Activated T-helper 1 cell treated with anti-CD3 and anti-CD28 coated beads, Interleukin-2, amount 50 U/mL, for 16 hours (primary cell): ENCODE data around the gene CISD1.
"Not testable (repeated sequence)": the region's sequence is repeated elsewhere in the genome, so short reads cannot be mapped to it uniquely, and the experiment has no call there.

ENCODE experiments used
- DNase-seq, 2 donors: peaks; one replicate each; pipeline ENCODE4 v3.0.0-alpha.2; 2020; ENCODE audit warnings: low read depth in 1 of 2, low spot score in 1 of 2

Gene CISD1

DNA sequence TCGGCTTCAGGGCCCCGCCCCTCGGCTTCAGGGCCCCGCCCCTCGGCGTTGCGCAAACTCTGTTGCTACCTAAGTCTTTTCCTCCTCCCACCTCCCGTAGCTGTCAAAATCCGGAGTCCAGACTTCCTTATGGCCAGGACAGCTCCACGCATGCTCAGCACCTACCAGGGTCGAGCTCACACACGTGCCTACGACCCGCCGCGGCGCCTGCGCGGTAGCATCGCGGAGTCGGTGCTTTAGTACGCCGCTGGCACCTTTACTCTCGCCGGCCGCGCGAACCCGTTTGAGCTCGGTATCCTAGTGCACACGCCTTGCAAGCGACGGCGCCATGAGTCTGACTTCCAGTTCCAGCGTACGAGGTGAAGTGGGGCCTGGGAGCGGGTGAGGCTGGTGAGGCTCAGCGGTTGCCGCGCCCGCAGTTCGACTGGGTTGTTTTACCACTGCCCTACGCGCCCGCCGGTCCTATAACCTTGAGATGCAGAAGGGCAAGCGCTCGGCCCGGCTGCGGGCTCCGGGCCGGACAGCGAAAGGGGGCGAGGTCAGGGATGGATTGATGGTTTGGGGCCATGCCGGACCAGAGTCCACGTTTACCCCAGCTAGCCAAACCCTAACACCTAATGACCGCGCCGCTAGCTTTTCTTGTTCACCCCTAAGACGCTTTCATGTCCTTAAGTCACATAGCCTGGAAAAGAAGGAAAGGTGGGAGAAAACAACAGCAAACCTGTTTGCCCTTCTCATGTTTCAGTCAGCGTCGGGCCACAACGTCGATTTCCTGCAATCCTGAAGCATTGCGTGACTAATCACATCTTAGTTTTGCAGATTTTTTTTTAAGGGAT, at the start of gene CISD1:
TSS of gene CISD1 (plus strand) at position 217 of the 836 bp plus-strand sequence. CDS start at position 329, 112 bp downstream.
- DNase-seq = peak; percentile 84 to 89

DNA sequence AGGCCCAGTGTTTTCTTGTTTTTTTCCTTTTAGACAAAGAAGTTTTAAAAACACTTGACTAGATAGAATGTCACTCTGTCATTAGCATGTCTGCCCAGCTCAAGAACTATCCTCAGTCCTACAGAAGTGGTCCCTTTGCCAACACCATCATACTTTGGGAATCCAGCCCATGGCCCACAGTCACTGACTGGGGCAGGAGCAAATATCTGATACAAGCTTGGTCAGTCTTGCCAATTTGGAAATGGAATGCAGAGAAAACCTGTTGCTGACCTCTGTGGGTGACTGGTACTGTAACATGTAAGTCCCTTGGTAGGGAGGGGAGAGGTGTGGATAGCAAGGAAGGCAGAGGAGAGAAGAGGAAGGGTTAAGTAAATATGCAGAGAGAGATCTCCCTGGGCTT, 49.1 kb upstream of the CISD1 start:
- DNase-seq = no peak

DNA sequence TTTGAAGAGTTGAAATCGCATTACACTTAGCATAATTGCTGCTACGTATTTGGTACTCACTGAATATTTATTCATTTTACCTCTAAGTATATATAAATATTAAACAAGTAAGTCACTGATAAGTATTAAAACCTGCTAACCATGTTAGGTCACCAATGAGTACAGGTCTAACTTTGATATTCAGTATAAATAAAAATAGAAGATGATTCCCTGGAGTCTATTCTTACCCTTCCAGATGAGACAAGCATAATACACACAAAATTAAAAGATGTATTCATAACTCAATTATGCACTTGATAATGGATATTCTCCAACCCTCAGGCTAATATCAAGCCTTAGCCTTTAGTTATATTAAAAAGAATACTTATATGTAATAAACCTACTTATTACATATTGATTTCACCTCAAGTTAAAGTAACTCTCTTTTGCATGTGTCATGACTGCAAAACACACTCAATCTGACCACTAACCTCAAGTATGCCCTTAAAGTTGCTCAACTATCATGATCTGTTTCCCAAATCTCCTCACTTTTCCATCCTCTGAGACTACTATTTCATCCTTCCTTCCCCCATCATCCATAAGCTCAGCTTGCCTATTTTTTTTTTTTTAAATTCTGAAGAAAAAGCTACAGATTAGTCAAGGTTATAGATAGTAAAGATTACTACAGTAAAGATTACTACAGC, 48.1 kb upstream of the CISD1 start:
- no peak for DNase-seq

DNA sequence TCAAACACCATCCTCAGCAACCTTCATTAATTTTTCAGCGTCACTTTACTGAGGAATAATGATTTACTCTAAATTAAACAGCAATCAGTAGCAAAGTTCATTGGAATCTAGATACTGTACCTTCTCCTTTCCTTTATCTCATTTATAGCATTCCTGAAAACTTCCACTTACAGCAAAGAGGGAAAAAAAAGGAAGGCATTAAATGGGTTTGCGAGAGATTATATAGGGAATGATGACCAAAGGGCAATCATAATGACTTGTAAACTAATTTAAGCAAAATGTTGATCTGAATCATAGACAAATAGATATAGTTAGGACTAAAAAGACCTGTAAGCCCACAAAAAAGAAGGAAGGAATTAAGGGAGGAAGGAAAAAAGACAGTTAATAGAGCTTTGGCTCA, 43.3 kb upstream of the CISD1 start:
- DNase-seq = no peak

DNA sequence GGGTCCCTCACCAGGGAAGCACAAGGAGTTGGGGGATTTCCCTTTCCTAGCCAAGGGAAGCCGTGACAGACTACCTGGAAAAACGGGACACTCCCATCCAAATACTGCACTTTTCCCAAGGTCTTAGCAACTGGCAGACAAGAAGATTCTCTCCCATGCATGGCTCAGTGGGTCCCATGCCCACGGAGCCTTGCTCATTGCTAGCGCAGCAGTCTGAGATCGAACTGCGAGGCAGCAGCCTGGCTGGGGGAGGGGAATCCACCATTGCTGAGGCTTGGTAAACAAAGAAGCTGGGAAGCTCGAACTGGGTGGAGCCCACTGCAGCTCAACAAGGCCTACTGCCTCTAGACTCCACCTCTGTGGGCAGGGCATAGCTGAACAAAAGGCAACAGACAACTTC, 39.1 kb upstream of the CISD1 start:
- not testable (repeated sequence) for DNase-seq

DNA sequence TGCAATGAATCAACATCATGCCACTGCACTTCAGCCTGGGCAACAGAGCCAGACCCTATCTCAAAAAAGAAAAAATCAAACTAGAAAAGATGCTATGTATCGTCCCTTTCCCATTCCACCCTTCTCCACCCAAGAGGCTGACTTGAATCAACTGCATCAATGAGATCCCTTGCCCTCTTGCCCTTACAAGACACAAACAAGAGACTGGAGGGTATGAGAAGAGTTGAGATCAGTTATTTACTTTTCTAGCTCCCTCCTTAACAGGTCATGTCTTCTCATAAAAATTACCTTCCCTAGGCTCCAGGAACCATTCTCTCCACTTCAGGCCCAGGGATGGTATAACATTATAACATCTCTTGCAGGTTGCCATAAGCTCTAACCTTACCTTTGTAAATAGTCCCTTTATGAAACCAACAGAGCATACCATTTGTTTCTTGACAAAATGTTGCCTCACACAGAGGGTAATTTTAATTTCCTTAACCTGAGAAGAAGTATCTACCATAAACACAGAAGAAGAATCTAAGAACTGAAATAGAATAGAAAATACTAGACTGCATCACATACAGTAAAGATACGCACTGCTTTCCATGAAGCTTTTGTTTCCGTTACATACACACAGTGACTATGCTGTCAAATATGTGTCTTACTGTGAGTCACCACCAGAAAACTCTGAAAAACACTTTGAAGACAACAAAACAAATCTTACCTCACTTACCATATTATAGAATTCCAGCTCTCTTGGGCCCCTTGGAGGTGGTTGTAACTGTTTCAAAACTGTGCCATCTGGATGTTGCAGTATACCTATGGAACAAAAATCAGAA, 31.7 kb upstream of the CISD1 start:
- no peak for DNase-seq

DNA sequence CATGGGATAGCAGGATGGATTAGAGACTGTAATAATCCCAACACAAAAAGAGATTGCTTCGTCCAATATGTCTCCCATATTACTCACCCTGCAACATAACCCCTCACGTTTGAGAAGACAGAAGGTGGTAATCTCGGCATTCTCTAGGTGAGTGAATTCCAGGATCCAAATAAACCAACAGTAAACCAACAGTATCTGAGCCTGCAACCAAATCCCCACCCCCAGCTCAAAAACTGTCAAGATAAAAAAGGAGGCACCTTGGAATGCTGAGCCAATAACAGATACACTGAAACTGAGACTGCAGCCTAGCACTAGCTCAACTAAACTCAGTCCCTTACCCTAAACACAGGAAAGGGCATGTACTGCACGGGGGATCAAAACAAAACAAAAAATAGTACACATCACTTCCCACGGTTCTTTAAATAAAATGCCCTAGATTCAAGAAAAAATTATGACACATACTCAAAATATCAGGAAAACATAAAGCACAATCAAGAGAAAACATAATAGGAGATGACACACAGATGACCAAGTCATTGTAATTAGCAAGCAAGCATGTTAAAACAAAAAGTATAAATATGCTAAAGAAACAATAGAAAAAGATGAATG, 29.3 kb upstream of the CISD1 start:
- no peak for DNase-seq

DNA sequence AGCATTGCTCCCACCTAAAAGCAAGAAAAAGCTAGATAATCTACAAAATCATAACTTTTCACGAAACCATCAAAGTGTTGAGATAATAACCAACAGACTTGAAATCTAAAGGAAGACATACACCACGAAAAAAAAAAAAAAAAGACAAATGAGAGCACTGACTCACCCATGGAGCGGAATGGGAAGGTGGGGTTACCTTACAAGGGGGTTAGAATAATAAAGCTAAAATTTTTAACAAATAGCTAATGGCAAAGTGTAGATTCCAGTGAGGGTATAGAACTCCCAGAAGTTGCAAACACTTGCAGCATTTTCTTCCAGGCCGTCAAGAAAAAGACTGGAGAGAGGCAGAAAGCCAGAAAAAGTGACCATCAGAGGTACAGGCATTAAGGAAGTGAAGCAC, 28.4 kb upstream of the CISD1 start:
- DNase-seq = no peak

DNA sequence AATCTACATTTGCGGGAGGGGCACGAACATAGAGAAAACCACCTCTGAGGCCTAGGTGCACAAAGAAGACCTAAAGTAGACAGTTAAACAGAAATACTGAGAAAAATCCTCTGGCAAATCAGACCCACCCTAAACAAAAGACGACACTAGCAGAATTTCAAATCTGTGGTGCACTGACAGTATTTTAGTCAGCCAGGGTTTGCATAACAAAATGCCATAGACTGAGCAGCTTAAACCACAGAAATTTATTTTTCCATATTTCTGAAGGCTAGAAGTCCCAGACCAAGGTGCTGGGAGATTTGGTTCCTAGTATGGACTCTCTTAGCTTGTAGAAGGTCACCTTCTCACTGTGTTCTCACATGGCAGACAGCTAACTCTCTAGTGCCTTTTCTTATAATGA, 27.6 kb upstream of the CISD1 start:
- DNase-seq = no peak

DNA sequence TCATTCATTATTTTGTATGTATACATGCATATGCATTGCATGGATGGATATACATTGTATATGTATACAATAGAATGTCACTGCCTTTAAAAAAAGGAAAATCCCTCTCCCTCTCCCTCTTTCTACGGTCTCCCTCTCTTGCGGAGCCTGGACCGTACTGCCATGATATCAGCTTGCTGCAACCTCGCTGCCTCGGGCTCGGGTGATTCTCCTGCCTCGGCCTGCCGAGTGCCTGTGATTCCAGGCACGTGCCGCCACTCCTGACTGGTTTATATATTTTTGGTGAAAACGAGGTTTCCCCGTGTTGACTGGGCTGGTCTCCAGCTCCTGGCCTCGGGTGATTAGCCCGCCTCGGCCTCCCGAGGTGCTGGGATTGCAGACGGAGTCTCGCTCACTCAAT, 25.7 kb upstream of the CISD1 start:
- no peak for DNase-seq

DNA sequence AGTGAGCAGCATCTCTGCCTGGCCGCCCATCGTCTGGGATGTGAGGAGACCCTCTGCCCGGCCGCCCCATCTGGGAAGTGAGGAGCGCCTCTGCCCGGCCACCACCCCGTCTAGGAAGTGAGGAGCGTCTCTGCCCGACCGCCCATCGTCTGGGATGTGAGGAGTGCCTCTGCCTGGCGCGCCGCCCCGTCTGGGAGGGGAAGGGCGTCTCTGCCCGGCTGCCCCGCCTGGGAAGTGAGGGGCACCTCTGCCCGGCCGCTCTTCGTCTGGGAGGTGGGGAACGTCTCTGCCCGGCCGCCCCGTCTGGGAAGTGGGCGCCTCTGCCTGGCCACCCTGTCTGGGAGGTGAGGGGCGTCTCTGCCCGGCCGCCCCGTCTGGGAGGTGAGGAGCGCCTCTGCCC, 25.2 kb upstream of the CISD1 start:
- not testable (repeated sequence) for DNase-seq

DNA sequence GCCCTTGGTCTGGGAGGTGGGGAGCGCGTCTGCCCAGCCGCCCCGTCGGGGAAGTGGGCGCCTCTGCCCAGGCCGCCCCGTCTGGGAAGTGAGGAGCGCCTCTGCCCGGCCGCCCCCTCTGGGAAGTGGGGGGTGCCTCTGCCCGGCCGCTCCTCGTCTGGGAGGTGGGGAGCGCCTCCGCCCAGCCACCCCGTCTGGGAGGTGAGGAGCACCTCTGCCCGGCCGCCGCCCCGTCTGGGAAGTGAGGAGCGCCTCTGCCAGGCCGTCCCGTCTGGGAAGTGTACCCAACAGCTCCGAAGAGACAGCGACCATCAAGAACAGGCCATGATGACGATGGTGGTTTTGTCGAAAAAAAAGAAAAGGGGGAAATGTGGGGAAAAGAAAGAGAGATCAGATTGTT, 24.7 kb upstream of the CISD1 start:
- not testable (repeated sequence) for DNase-seq

DNA sequence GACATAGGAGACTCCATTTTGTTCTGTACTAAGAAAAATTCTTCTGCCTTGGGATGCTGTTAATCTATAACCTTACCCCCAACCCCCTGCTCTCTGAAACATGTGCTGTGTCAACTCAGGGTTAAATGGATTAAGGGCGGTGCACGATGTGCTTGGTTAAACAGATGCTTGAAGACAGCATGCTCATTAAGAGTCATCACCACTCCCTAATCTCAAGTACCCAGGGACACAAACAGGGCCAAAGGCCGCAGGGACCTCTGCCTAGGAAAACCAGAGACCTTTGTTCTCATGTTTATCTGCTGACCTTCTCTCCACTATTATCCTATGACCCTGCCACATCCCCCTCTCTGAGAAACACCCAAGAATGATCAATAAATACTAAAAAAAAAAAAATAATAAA, 24.3 kb upstream of the CISD1 start:
- DNase-seq = not testable (repeated sequence)

DNA sequence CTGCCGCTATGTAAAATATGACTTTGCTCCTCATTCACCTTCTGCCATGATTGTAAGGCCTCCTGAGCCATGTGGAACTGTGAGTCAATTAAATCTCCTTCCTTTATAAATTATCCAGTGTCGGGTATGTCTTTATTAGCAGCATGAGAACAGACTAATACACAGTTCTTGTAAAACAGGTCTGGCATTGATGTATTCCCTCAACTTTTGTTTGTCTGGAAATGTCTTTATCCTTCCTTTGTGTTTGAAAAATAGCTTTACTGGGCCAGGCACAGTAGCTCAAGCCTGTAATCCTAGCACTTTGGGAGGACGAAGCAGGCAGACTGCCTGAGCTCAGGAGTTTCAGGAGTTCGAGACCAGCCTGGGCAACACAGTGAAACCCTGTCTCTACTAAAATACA, 15.8 kb upstream of the CISD1 start:
- DNase-seq = no peak

DNA sequence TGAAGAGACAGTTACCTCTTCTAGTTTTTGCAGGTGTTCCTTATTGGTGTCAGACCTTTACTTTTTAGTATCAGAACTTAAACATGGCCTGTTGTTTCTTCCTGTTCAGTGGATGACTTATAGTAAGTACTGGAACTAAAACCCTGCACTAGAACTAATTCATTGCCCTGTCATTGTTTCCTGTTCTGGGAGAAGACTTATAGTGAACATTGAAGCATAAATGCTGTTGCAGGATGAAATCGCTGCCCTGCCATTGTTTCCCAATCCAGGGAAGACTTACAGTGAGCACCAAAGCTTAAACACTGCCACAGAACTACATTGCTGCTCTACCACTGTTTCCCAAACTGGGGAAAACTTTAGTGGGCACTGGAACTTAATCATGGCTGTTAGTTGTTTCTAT, 14.3 kb upstream of the CISD1 start:
- DNase-seq = no peak

DNA sequence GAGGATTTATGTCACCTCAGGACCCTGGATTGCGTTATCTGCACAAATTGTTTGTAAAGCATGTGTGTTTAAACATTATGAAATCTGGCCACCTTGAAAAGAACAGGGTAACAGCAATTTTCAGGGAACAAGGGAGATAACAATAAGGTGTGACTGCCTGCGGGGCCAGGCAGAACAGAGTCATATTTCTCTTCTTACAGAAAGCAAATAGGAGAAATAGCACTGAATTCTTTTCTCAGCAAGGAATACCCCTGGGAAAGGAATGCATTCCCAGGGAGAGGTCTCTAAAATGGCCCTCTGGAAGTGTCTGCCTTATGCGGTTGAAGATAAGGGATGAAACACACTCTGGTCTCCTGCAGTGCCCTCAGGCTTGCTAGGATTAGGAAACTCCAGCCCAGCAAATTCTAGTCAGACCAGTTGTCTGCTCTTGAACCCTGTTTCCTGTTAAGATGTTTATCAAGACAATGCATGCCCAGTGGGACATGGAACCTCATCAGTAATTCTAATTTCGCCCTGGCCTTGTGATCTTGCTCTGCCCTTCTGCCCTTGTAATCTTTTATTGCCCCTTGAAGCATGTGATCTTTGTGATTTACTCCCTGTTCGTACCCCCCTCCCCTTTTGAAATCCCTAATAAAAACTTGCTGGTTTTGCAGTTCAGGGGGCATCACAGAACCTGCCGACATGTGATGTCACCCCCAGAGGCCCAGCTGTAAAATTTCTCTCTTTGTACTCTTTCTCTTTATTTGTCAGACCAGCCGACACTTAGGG, 12.8 kb upstream of the CISD1 start:
- DNase-seq = not testable (repeated sequence)

DNA sequence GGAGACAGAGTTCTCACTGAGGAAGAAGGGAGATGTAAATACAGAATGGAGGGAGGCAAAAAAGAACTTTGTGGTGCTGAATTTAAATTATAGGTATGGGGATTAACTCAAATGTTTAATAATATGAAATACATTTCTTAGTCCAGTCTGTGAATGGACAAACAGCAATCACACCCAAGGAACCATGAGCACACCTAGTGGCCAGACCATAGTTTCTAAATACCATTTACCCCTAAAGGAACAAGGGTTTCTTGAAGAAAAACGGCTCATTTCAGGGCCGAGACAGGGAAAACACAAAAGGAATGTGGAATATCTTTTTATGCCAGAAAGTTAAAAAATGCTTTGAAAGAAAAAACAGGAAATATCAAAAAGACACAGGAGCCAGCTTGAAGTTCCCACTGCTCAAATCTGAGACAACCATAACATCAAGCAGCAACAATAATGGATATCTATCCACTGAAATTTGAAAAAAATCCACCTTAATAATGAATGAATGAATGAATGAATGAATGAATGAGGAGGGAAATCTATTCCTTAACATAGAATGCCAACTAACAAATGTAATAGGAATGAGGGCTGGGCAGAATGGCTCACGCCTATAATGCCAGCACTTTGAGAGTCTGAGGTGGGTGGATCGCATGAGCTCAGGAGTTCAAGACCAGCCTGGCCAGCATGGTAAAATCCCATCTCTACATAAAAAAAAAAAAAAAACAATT, 9.8 kb upstream of the CISD1 start:
- no peak for DNase-seq

DNA sequence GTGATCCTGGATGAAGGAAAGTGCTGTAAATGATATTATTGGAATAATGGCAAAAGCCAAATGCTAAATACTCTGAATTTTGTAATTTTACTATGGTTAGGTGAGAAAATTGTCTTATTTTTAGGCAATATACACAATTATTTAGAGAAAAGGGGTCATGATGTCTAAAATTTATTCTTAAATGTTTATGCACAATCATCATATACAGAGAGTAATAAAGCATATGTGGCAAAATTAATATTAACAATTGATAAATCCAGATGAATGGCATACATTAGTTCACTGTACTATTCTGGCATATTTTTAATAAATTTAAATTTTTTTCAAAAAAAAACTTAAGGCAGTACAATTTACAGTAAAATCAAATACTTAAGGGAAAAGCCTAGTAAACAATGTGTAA, 8.6 kb upstream of the CISD1 start:
- no peak for DNase-seq

DNA sequence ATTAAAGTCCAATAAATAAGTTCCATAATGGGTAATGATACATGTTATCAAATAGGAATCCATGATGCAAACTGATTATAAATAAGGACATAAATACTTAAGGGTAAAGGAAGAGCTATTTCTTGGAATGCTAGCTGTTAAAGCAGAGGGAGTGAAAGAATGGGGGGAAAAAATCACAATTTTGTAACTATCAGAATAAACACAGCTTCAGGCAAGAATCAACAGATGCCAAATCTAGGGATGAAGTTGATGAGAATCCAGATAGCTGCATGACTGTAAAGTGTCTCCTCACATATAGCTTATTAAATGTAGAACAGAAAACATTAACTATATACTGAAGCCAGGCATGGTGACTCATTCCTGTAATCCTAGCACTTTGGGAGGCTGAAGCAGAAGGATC, 6.2 kb upstream of the CISD1 start:
- no peak for DNase-seq

DNA sequence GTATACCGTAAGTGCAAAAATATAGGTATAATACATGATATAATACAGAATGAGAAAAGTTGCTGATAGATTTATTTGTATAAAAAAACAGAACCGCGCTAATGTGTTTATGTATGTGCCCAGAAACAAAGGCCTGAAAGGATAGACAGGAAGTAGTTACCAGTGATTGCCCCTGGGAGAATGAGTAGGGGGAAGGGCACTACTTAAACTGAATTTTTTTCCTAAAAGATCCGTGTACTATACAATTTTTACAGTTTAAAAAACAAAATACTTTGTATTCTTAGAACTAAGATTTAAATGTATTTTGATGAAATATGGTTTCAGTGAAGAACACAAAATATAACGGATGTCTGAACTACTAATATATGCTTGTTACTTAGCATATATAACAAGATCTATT, 4.2 kb upstream of the CISD1 start:
- no peak for DNase-seq
